GM20000 (cell line): ENCODE data around the gene AGAP1.

ENCODE experiments used
- DNase-seq: peaks from one replicate; pipeline ENCODE4 v3.0.0; 2012; ENCODE audit warnings: low spot score
- TF ChIP-seq, protein P1 (sequence below): IDR thresholded peaks from 2 replicates; pipeline ENCODE4 v1.5.1; 2012; ENCODE audit warnings: mild to moderate bottlenecking, control low read depth; ENCODE audit errors: extremely low read depth, missing control alignments

AGAP1 gene

DNA sequence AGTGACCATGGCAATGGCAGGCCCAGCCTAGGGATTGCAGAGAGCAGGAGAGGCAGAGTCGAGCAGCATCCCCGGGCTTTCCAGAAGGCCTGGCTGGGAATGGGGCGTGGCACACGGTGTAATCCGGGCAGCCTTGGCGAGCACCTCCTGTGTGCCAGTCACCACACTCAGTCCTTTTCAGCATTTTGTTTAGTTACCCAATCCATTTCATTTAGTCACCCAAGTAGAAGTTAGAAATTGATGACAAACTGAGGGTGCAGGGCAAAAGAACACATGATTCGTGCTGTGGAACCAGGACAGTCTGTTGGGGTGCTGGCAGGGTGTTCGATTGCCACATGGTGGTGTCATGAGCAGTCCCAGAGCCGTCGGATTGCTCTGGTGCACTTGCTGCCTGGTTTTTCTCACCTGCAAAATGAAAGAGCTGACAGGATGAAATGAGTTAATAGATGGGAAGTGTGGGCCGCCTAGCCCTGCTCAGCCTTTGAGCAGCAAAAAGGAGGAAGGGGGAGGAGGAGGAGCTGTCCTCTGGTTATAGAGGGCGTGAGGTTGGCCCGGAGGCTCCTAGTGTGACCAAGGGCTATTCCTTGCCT, 299.4 kb downstream of the AGAP1 start:
- no peak for DNase-seq
- TF ChIP-seq, protein P1, sequence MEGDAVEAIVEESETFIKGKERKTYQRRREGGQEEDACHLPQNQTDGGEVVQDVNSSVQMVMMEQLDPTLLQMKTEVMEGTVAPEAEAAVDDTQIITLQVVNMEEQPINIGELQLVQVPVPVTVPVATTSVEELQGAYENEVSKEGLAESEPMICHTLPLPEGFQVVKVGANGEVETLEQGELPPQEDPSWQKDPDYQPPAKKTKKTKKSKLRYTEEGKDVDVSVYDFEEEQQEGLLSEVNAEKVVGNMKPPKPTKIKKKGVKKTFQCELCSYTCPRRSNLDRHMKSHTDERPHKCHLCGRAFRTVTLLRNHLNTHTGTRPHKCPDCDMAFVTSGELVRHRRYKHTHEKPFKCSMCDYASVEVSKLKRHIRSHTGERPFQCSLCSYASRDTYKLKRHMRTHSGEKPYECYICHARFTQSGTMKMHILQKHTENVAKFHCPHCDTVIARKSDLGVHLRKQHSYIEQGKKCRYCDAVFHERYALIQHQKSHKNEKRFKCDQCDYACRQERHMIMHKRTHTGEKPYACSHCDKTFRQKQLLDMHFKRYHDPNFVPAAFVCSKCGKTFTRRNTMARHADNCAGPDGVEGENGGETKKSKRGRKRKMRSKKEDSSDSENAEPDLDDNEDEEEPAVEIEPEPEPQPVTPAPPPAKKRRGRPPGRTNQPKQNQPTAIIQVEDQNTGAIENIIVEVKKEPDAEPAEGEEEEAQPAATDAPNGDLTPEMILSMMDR = no peak

DNA sequence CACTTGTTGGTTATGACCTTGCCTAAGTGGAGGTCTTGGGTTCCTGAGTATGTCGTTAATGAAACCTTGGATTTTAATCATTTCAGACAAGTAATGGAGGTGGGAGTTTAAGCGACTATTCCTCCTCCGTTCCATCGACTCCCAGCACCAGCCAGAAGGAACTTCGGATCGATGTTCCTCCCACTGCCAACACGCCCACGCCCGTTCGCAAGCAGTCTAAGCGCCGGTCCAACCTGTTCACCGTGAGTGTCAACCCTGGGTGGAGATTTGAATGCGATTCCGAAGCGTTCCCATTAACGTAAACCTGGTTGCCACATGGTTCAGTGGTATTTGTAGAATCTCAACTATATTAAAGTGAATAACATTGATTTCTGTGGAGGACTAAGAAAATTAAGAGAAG, 305.4 kb downstream of the AGAP1 start:
- TF ChIP-seq, protein P1 = no peak
- DNase-seq = no peak

DNA sequence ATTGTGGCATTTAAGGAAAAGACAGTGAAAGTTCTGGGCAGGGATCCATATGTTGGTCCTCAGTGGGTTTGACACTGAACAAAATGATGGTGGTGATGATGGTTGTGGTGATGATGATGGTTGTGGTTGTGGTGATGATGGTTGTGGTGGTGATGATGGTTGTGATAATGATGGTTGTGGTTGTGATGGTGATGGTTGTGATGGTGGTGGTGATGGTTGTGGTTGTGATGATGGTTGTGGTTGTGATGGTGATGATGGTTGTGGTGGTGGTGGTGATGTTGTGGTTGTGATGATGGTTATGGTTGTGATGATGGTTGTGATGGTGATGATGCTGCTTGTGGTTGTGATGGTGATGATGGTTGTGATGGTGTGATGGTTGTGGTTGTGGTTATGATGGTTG, 308.7 kb downstream of the AGAP1 start:
- TF ChIP-seq, protein P1 = no peak
- no peak for DNase-seq

DNA sequence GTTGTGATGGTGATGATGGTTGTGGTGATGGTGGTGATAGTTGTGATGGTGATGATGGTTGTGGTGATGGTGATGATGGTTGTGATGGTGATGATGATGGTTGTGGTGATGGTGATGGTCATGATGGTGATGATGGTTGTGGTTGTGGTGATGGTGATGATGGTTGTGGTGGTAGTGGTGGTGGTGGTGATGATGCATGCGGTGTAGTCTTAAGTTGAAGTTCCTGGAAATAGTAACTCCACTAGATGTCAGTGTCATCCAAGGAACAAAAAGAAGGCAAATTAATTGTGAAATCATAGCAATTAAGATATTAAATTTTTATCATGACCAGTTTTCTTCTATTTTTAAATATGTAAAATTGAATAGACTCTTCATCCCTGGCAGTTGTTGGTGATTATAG, 309.2 kb downstream of the AGAP1 start:
- TF ChIP-seq, protein P1 = no peak
- no peak for DNase-seq

DNA sequence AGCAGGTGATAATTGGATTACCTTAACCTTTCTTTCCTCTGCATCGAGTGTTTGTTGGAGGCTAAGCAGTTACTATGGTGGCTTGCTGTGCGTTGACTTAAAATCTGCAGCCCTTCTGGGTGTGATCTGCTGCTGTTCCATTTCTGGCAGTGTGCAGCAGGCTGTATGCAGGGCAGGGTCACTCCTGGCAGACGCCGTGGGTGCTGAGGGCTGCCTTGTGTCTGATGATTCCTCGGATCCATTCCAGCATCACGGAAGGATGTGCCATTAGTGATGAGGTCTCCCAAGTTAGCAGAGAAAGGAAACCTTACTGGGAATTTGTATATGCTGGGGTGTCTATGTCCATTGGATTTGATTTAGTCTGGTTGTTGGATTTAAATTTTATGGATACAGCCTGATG, 310.8 kb downstream of the AGAP1 start:
- no peak for DNase-seq
- TF ChIP-seq, protein P1 = no peak

DNA sequence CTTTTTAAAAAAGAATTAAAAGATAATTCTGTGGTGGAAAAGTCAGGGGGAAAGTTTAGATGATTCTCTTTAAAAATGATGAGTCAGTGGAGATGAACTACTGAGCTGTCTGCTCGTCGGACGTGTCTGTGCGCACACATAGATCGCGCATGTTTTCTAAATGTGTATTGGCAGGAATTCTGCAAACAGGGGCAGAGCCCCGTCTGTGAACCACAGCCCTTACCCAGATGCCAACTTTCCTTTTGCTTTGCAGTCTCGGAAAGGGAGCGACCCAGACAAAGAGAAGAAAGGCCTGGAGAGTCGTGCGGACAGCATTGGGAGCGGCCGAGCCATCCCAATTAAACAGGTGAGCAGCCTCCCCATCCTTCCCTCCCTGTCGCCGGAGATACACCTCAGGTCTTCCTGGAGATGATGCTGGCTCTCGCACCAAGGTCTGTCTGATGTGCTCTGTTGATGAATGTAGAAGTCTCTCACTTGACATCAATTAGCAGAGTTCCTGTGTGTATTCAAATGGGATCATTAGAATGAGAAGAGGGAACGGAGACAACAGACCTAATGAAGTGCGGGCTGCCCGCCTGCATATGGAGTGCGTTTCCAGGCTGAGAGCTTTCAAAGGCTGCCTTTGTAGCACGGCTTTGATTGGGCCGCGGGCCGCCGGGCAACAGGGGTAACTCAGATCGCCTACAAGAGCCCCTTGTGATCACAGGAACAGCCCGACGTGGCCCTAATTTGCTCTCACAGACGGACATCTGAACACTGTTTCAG, 313.3 kb downstream of the AGAP1 start:
- no peak for DNase-seq
- TF ChIP-seq, protein P1 = no peak

DNA sequence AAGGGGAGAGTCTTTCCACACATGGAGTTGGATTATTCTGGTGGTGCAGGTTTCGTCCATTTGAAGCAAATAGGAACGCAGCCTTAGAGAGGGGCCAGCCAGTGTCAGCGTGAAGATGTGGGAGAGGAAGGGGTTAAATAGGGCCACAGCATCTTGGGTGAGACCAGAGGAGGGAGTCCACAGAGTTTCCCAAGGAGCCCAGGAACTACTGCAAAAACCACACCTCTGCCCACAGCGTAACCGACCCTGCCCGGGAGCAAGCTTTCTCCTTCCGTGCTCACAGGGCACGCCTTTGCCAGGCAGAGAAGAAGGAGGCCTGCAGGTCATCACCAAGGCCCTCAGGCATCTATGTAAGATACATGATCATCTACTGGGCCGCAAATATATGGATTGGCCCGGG, 314.5 kb downstream of the AGAP1 start:
- TF ChIP-seq, protein P1 = no peak
- DNase-seq = no peak
